Common myeloid progenitor, CD34-positive (primary cell): ENCODE results near the gene BNIP3.

Source experiments
- CTCF ChIA-PET: fragments of 350-600 bp; sonication (Branson Sonifier 250); formaldehyde crosslinking; loops from one replicate; lab custom pipeline; 2021; ENCODE audit warnings: antibody characterized with exemption; lab: Charles Lee
- POLR2A ChIA-PET: fragments of 350-600 bp; sonication (Branson Sonifier 250); formaldehyde crosslinking; loops from one replicate; lab custom pipeline; 2021; ENCODE audit warnings: antibody characterized with exemption; lab: Charles Lee
- DNase-seq, 3 donors: peaks; one replicate each; pipeline versions ENCODE4 v3.0.0 to v3.0.0-alpha.2; 2013
- H3K27ac ChIP-seq, 2 experiments: 1 replicate in 1 of 2; 2 replicates in 1 of 2; pipeline ENCODE4 v1.7.0; 2013; ENCODE audit warnings: inconsistent platforms in 2 of 2, low read length in 2 of 2, mild to moderate bottlenecking in 2 of 2, low read depth in 1 of 2, moderate library complexity in 1 of 2; ENCODE audit not compliant: severe bottlenecking in 2 of 2, insufficient read depth in 1 of 2, poor library complexity in 1 of 2
- H3K27me3 ChIP-seq, 5 experiments: replicated peaks in 2 of 5; 1 replicate in 3 of 5; 2 replicates in 2 of 5; pipeline versions ENCODE4 v1.6.1 to v1.7.0; 2013; ENCODE audit warnings: low read length in 4 of 5, mild to moderate bottlenecking in 2 of 5, moderate library complexity in 2 of 5, inconsistent platforms in 1 of 5; ENCODE audit not compliant: insufficient read depth in 5 of 5, control insufficient read depth in 4 of 5
- H3K36me3 ChIP-seq, 4 experiments: 1 replicate in 2 of 4; 2 replicates in 2 of 4; pipeline versions ENCODE4 v1.6.1 to v1.7.0; 2013; ENCODE audit warnings: low read length in 3 of 4, control low read depth in 1 of 4, mild to moderate bottlenecking in 1 of 4; ENCODE audit not compliant: control insufficient read depth in 4 of 4, insufficient read depth in 4 of 4
- H3K4me1 ChIP-seq, 4 experiments: 1 replicate in 3 of 4; 2 replicates in 1 of 4; pipeline versions ENCODE4 v1.6.1 to v1.7.1; 2013; ENCODE audit warnings: low read length in 3 of 4, mild to moderate bottlenecking in 3 of 4, control low read depth in 1 of 4, inconsistent platforms in 1 of 4, moderate library complexity in 1 of 4; ENCODE audit not compliant: control insufficient read depth in 4 of 4, insufficient read depth in 4 of 4; ENCODE audit errors: control extremely low read depth in 1 of 4
- H3K4me3 ChIP-seq, 7 experiments: 1 replicate in 4 of 7; 2 replicates in 3 of 7; pipeline versions ENCODE4 v1.5.1 to v1.7.0; 2013; ENCODE audit warnings: mild to moderate bottlenecking in 7 of 7, low read length in 6 of 7, moderate library complexity in 6 of 7, inconsistent platforms in 2 of 7, low read depth in 2 of 7, control low read depth in 1 of 7; ENCODE audit not compliant: insufficient read depth in 4 of 7, control insufficient read depth in 1 of 7; ENCODE audit errors: extremely low read depth in 1 of 7
- H3K9me3 ChIP-seq, 5 experiments: 1 replicate in 4 of 5; 2 replicates in 1 of 5; pipeline versions ENCODE4 v1.6.1 to v1.7.1; 2013; ENCODE audit warnings: low read length in 4 of 5, mild to moderate bottlenecking in 2 of 5, inconsistent platforms in 1 of 5, low read depth in 1 of 5, moderate library complexity in 1 of 5; ENCODE audit not compliant: control insufficient read depth in 4 of 5, insufficient read depth in 2 of 5; ENCODE audit errors: control extremely low read depth in 1 of 5
- WGBS: methylation state at CpG from one replicate; pipeline ENCODE4 v1.1.5; 2013; ENCODE audit not compliant: insufficient coverage; 5-methylcytosine and 5-hydroxymethylcytosine counted together

BNIP3 gene

GRCh38 chr10:132021504-132022143 lies 39.9 kb upstream of the BNIP3 start:
- CTCF ChIA-PET = interaction anchor here (1.6 to 2.4 kb wide), 2 partner anchors 22 to 136 kb away, joined by 6 to 8 read pairs; no protein-coding TSS in a partner anchor

DNA sequence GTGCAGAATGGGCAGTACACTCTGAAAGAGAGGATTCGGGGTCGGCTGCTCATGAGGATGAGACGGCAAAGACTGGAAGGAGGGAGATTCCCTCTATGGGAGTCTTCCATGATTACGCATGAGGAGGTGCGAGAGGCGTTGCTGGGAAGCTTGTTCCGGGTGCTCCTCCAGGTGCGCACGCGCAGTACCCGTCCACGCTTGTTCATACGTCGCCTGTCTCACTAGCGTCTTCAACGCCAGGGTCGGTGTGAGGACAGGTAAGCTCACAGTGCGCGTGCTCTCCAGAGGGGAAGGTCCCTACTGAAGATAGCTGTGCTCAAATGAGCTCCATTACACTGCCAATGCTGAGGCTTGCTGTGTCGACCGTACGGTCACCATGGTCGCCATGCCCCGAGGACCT lies 39.3 kb upstream of the BNIP3 start:
- DNase-seq = no peak
- 94% methylated on average over 24 of the region's 24 CpGs for WGBS
- no peak overlapping the region for H3K4me3 ChIP-seq
- peaks cover 0 to 30% (median 5%) of the 10 kb centered on the region in 5 experiments for H3K27me3 ChIP-seq
- H3K27ac ChIP-seq = no peak overlapping the region
- CTCF ChIA-PET = interaction anchor here (1.6 to 2.4 kb wide), 2 partner anchors 21 to 135 kb away, joined by 6 to 8 read pairs; no protein-coding TSS in a partner anchor
- H3K4me1 ChIP-seq = peaks cover 0 to 7% (median 3%) of the 10 kb centered on the region in 4 experiments
- no peaks in the 10 kb centered on the region for H3K9me3 ChIP-seq
- no peaks in the 10 kb centered on the region for H3K36me3 ChIP-seq
- POLR2A ChIA-PET = no interaction called here

More at GRCh38 chr10:132021504-132022143, 39.9 kb upstream of the BNIP3 start:
- H3K4me3 ChIP-seq = no peak overlapping the region
- H3K9me3 ChIP-seq = no peaks in the 10 kb centered on the region
- DNase-seq = no peak
- H3K27ac ChIP-seq = no peak overlapping the region
- POLR2A ChIA-PET = no interaction called here
- H3K4me1 ChIP-seq = peaks cover 0 to 7% (median 3%) of the 10 kb centered on the region in 4 experiments
- WGBS = 87% methylated on average over 15 of the region's 16 CpGs
- H3K36me3 ChIP-seq = no peaks in the 10 kb centered on the region
- peaks cover 0 to 32% (median 5%) of the 10 kb centered on the region in 5 experiments for H3K27me3 ChIP-seq

GRCh38 chr10:132020456-132020855 lies 38.7 kb upstream of the BNIP3 start:
- peaks cover 0 to 26% (median 5%) of the 10 kb centered on the region in 5 experiments for H3K27me3 ChIP-seq
- H3K27ac ChIP-seq = no peak overlapping the region
- H3K9me3 ChIP-seq = no peaks in the 10 kb centered on the region
- 81% methylated on average over 13 of the region's 13 CpGs for whole genome bisulfite sequencing
- POLR2A ChIA-PET = no interaction called here
- CTCF ChIA-PET = interaction anchor here (0.6 to 2.4 kb wide), 3 partner anchors 21 to 135 kb away, joined by 3 to 8 read pairs (median 6); no protein-coding TSS in a partner anchor
- H3K4me1 ChIP-seq = peaks cover 0 to 7% (median 3%) of the 10 kb centered on the region in 4 experiments
- no peaks in the 10 kb centered on the region for H3K36me3 ChIP-seq
- DNase-seq = no peak
- no peak overlapping the region for H3K4me3 ChIP-seq

- no peaks in the 10 kb centered on the region for H3K36me3 ChIP-seq
- 100% methylated on average over 4 of the region's 7 CpGs for WGBS
- no peaks in the 10 kb centered on the region for H3K9me3 ChIP-seq
- H3K4me1 ChIP-seq = peaks cover 0 to 7% (median 3%) of the 10 kb centered on the region in 4 experiments
- no peak for DNase-seq
- H3K4me3 ChIP-seq = no peak overlapping the region
- H3K27me3 ChIP-seq = peaks cover 0 to 17% (median 3%) of the 10 kb centered on the region in 5 experiments
- POLR2A ChIA-PET = no interaction called here
- no peak overlapping the region for H3K27ac ChIP-seq
- CTCF ChIA-PET = no interaction called here
These were observed 37.6 kb upstream of the BNIP3 start for GRCh38 chr10:132019366-132019765.

DNA sequence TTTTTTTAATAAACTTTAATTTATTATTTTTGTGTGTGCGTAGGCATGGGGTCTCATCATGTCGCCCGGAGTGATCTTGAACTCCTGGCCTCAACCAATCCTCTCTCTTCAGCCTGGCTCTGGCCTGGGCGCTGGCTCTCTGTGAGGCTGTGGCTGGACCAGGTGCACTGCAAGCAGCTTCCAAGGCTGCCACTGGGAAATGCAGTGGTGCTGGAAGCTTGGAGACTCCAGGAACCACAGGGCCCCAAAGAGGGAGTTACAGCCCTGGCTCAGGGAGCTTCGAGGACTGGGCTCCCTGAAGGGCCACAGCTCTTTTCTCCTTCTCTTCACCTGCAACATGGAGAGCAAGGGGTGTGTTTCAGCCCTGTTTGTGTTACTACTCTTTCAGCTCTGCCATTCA lies 36.7 kb upstream of the BNIP3 start:
- H3K27me3 ChIP-seq = peaks cover 0 to 8% (median under 1%) of the 10 kb centered on the region in 5 experiments
- no peak for DNase-seq
- H3K4me1 ChIP-seq = peaks cover 0 to 5% (median 2%) of the 10 kb centered on the region in 4 experiments
- POLR2A ChIA-PET = no interaction called here
- no peaks in the 10 kb centered on the region for H3K9me3 ChIP-seq
- no peak overlapping the region for H3K4me3 ChIP-seq
- no peak overlapping the region for H3K27ac ChIP-seq
- H3K36me3 ChIP-seq = no peaks in the 10 kb centered on the region
- CTCF ChIA-PET = interaction anchor here (0.8 kb wide), 1 partner anchor 133 kb away, joined by 3 read pairs; no protein-coding TSS in a partner anchor
- WGBS = 87% methylated on average over 5 of the region's 5 CpGs

GRCh38 chr10:132016514-132016913 lies 34.8 kb upstream of the BNIP3 start:
- Histone ChIP-seq H3K36me3 (no peaks in the 10 kb centered on the region), H3K4me3 (no peak overlapping the region), H3K4me1 (no peaks in the 10 kb centered on the region), H3K27me3 (peaks cover 0 to 5% (median 0%) of the 10 kb centered on the region in 5 experiments), H3K9me3 (no peaks in the 10 kb centered on the region), H3K27ac (no peak overlapping the region)
- CTCF ChIA-PET = no interaction called here
- POLR2A ChIA-PET = no interaction called here
- no peak for DNase-seq
- 100% methylated on average over 2 of the region's 6 CpGs for WGBS

GRCh38 chr10:132011445-132011844 lies 29.7 kb upstream of the BNIP3 start:
- WGBS = 100% methylated on average over 1 of the region's 1 CpG
- ChIA-PET CTCF (interaction anchor here (0.7 to 1.1 kb wide), 2 partner anchors 11 to 248 kb away, joined by 3 read pairs; no protein-coding TSS in a partner anchor), POLR2A (no interaction called here)
- no peak for DNase-seq
- Histone ChIP-seq H3K4me1 (no peaks in the 10 kb centered on the region), H3K4me3 (no peak overlapping the region), H3K27ac (no peak overlapping the region), H3K27me3 (peaks cover 2 to 15% (median 7%) of the 10 kb centered on the region in 5 experiments), H3K9me3 (no peaks in the 10 kb centered on the region), H3K36me3 (no peaks in the 10 kb centered on the region)
